Vagina (tissue), 2 donors: ENCODE results near the gene C12orf57. TPM values are rescaled to one million over a fixed set of nuclear protein-coding genes. Genes with fewer than 3 reads are reported as not detected.

Source experiments
- DNase-seq, 2 donors: peaks; one replicate each; pipeline ENCODE4 v3.0.0-alpha.2; 2017; ENCODE audit errors: extremely low spot score in 2 of 2
- H3K27ac ChIP-seq: fragments of 200-600 bp; sonication (generic); one replicate; pipeline ENCODE4 v1.5.1; 2019
- H3K27me3 ChIP-seq: fragments of 200-600 bp; sonication (generic); one replicate; pipeline ENCODE4 v1.5.1; 2019
- H3K36me3 ChIP-seq, 2 donors: fragments of 200-600 bp; sonication (generic); one replicate each; pipeline ENCODE4 v1.5.1; 2017 to 2019
- H3K4me1 ChIP-seq: fragments of 200-600 bp; sonication (generic); one replicate; pipeline ENCODE4 v1.5.1; 2019
- H3K4me3 ChIP-seq, 2 donors: fragments of 200-600 bp; sonication (generic); 1 replicate in 1 of 2; 2 replicates in 1 of 2; pipeline ENCODE4 v1.5.1; 2016 to 2019
- H3K9me3 ChIP-seq: fragments of 200-600 bp; sonication (generic); one replicate; pipeline ENCODE4 v1.5.1; 2019
- CTCF ChIP-seq, 3 experiments: fragments of 450-650 bp in 2 of 3; fragments of 200-600 bp in 1 of 3; sonication (generic) in 1 of 3; IDR thresholded peaks; one replicate each; pipeline ENCODE4 v1.5.1; 2017 to 2019; ENCODE audit warnings: antibody characterized with exemption in 3 of 3, mild to moderate bottlenecking in 2 of 3, moderate library complexity in 2 of 3
- POLR2A ChIP-seq, 2 donors: fragments of 450-650 bp; IDR thresholded peaks; one replicate each; pipeline ENCODE4 v1.6.1; 2017; ENCODE audit warnings: antibody characterized with exemption in 2 of 2, mild to moderate bottlenecking in 2 of 2, moderate library complexity in 2 of 2
- POLR2AphosphoS5 ChIP-seq, 2 donors: sonication (generic); formaldehyde crosslinking; IDR thresholded peaks; one replicate each; pipeline ENCODE4 v1.9.0; 2017; ENCODE audit warnings: antibody characterized with exemption in 2 of 2, mild to moderate bottlenecking in 2 of 2, low read depth in 1 of 2; ENCODE audit not compliant: insufficient read depth in 1 of 2
- intact Hi-C: fragments of 100-400 bp; cut with DNase I; formaldehyde crosslinking; loops from one replicate; pipeline ENCODE4 v1.15.1; 2023
- total RNA-seq: library from RNA; depleted of rRNA; stranded (reverse); fragments of >200 nt; gene quantifications from one replicate; pipeline ENCODE4 v1.2.3, GENCODE V29; 2016

The C12orf57 gene
- total RNA-seq, 1 donor from 2014 or later, result 760 TPM

GRCh38 chr12:6953442-6954315, 9.9 kb downstream of the C12orf57 start:
- DNase-seq, result no peak
- Histone ChIP-seq H3K27me3 (no peaks in the 10 kb centered on the region), H3K4me3 (peak overlapping the region in 1 of 2 donors; percentile 37), H3K27ac (peak overlapping the region; percentile 30), H3K4me1 (peaks cover 9% of the 10 kb centered on the region), H3K9me3 (no peaks in the 10 kb centered on the region), H3K36me3 (no peaks in the 10 kb centered on the region)
- intact Hi-C loops, result no loop called here
- TF ChIP-seq POLR2A (IDR thresholded peaks at IDR 0.05), result peak in 1 of 2 donors; percentile 10
- TF ChIP-seq CTCF (IDR thresholded peaks at IDR 0.05), result no peak
- peak in 1 of 2 donors; percentile 32 for TF ChIP-seq POLR2AphosphoS5 (IDR thresholded peaks at IDR 0.05; ENCODE audit: insufficient read depth in 1 of 2, low read depth in 1 of 2)

DNA sequence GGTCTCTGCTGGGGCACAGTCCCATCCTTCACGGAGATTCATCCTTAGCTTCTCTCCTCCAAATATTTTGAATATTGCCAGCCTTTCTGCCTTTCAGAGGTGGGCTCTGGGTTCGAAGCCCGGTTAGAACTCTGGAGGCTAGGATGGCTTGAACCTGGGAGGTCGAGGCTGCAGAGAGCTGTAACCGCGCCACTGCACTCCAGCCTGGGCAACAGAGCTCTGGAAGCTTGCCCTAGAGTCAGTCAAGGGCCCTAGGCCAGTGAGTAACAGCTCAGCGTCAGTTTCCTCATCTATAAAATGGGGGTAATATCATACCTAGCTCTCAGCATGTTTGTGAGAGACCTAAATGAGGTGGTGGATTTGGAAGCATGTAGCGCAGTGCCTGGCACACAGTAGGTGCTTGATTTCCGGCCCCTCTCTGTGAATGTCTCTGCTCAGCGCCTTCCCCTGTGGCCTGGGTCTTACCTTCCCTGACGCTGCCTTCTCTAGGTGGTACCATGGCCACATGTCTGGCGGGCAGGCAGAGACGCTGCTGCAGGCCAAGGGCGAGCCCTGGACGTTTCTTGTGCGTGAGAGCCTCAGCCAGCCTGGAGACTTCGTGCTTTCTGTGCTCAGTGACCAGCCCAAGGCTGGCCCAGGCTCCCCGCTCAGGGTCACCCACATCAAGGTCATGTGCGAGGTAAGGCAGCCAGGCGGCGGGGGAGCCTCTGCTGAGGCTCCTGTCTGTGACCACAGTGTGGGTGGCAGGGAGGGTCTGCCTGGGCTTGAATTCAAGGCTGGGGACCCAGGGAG, 10.7 kb downstream of the C12orf57 start:
- H3K36me3 ChIP-seq, result no peaks in the 10 kb centered on the region
- TF ChIP-seq POLR2AphosphoS5 (IDR thresholded peaks at IDR 0.05; ENCODE audit: insufficient read depth in 1 of 2, low read depth in 1 of 2) (no peak), CTCF (IDR thresholded peaks at IDR 0.05) (no peak)
- peaks cover 9% of the 10 kb centered on the region for H3K4me1 ChIP-seq
- peak overlapping the region; percentile 30 for H3K27ac ChIP-seq
- no peak overlapping the region for H3K4me3 ChIP-seq
- intact Hi-C loops, result no loop called here
- no peaks in the 10 kb centered on the region for H3K9me3 ChIP-seq
- DNase-seq, result no peak
- no peaks in the 10 kb centered on the region for H3K27me3 ChIP-seq

GRCh38 chr12:6955108-6956020, 11.5 kb downstream of the C12orf57 start:
- Histone ChIP-seq H3K4me3 (no peak overlapping the region), H3K9me3 (no peaks in the 10 kb centered on the region), H3K36me3 (no peaks in the 10 kb centered on the region), H3K4me1 (peaks cover 9% of the 10 kb centered on the region), H3K27me3 (no peaks in the 10 kb centered on the region), H3K27ac (no peak overlapping the region)
- TF ChIP-seq POLR2AphosphoS5 (IDR thresholded peaks at IDR 0.05; ENCODE audit: insufficient read depth in 1 of 2, low read depth in 1 of 2) (no peak), POLR2A (IDR thresholded peaks at IDR 0.05) (no peak), CTCF (IDR thresholded peaks at IDR 0.05) (no peak)
- DNase-seq, result no peak
- intact Hi-C loops, result no loop called here

- H3K4me3 ChIP-seq, result no peak overlapping the region
- H3K9me3 ChIP-seq, result no peaks in the 10 kb centered on the region
- no peaks in the 10 kb centered on the region for H3K27me3 ChIP-seq
- peaks cover 14% of the 10 kb centered on the region for H3K4me1 ChIP-seq
- intact Hi-C loops, result no loop called here
- H3K36me3 ChIP-seq, result no peaks in the 10 kb centered on the region
- no peak overlapping the region for H3K27ac ChIP-seq
- TF ChIP-seq POLR2A (IDR thresholded peaks at IDR 0.05) (no peak), CTCF (IDR thresholded peaks at IDR 0.05) (no peak)
- no peak for DNase-seq
These were observed 12.4 kb downstream of the C12orf57 start for GRCh38 chr12:6956021-6956727.
